Stimulated activated naive CD8-positive, alpha-beta T cell treated with anti-CD3 and anti-CD28 coated beads, Interleukin-15, amount 100 ng/mL, for 72 hours (primary cell): ENCODE measurements around the gene BAIAP2L1.

Source experiments
- ATAC-seq: fragments of 150-1000 bp; cut with Tn5 transposase; 2 replicates; pipeline ENCODE4 v1.10.0; 2021; ENCODE audit warnings: mild to moderate bottlenecking, moderate library complexity
- DNase-seq, 2 donors: peaks; one replicate each; pipeline ENCODE4 v3.0.0; 2021 to 2022
- H3K27ac Mint-ChIP-seq, 2 donors: one replicate each; pipeline ENCODE4 v1.8.0; 2022; ENCODE audit warnings: mild to moderate bottlenecking in 2 of 2, mixed read lengths in 2 of 2, moderate library complexity in 2 of 2
- H3K27me3 Mint-ChIP-seq: one replicate; pipeline ENCODE4 v1.8.0; 2022; ENCODE audit warnings: mixed read lengths
- H3K4me1 Mint-ChIP-seq: one replicate; pipeline ENCODE4 v1.8.0; 2022; ENCODE audit warnings: mild to moderate bottlenecking, mixed read lengths
- H3K4me3 Mint-ChIP-seq, 2 donors: one replicate each; pipeline ENCODE4 v1.8.0; 2022; ENCODE audit warnings: mild to moderate bottlenecking in 2 of 2, mixed read lengths in 2 of 2, moderate library complexity in 1 of 2
- H3K9me3 Mint-ChIP-seq, 2 donors: one replicate each; pipeline ENCODE4 v1.8.0; 2022; ENCODE audit warnings: mixed read lengths in 2 of 2

BAIAP2L1 gene

DNA sequence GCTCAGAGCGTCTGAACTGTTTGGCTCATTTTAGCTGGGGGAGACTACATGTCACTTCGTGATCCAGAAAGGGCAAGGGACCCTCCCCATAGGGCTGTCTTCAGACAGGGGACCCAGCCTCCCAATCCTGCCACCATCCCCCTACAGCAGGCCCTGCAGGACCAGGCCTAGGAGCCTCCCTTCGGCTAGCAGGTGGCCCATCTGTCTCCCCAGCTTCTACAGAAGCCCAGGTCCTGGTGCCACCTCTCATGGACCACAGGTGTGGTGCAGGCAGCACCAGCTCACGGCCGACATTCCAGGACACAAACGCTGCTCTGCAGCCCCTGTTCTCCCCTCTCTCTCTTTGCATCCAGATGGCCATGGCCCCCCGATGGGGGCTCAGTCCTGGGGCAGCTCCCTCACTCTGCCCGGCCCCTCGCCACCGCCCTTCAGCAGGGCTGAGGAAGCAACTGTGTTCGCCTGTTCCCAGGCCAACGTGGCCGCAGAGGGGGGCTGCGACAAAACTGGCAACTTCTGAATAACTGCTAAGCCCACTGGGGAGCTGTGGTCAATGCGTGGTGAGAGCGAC lies 159.1 kb downstream of the BAIAP2L1 start:
- no peak for ATAC-seq
- DNase-seq: no peak
- Mint-ChIP-seq H3K9me3 (no peaks in the 10 kb centered on the region), H3K4me3 (no peak overlapping the region), H3K27ac (no peak overlapping the region), H3K4me1 (no peaks in the 10 kb centered on the region), H3K27me3 (no peaks in the 10 kb centered on the region)
